NCI-H2171 treated with DMSO at 0.1 percent for 48 hours (cell line): ENCODE measurements around the gene ARID1B.
A peak's percentile ranks its signal among the peaks of the same experiment; 100 is the strongest.

Source experiments
- DNase-seq: peaks from one replicate; lab custom pipeline; 2025; lab: John Stamatoyannopoulos, UW

The ARID1B gene

DNA sequence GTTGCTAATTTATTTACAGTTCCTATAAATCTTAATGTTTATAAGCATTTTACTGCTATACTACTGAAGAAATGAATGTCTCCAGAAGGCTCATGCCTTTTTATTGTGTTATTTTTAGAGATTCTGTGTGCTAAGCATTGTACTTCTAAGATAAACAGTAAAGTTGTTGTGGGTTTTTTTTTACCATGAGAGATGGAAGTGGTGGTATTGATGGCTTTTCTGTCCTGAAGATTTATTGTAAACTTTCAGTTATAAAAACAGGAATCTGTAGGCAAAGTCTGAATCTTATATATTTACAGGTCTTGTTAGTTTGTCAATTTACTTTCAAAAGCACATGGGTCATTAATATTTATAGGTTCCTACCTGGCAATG, 299.3 kb downstream of the ARID1B start:
- DNase-seq: no peak

DNA sequence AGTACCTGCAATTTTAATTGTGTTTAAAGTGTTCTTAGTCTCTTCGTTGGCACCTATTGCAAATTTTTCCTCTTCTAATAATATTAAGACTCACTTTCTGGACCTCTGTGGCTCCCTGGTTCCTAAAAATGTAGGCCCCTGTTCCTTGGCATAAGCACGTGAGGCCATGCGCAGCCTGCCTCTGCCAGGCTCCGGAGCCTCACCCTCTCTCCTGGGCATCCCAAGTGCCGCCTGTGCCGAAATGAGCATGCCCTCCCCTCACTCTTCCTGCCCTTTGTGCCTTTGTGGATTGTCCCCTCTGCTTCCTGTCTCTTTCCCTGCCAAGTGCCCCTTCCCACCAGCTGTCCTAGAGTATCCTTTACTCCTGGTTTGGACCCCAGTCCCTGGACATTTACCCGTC, 300.1 kb downstream of the ARID1B start:
- DNase-seq: no peak

DNA sequence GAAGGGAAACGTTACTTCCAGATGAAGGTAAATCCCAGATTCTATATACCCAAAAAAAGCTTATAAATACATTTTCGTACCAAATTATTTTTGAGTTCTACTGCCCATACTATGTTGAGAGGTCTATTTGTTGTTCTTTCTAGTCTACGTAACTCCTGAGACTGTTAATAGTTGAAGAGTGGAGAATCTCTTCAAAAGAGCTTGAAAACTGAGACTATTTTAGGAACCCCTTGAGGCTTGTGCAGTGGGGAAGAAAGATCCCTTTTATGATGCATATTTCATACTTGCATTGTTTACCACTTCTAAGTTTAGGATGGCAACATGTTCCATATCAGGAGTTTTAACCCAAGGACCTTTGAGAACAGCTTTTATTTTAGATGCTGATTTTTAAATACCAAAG, 301.1 kb downstream of the ARID1B start:
- no peak for DNase-seq

DNA sequence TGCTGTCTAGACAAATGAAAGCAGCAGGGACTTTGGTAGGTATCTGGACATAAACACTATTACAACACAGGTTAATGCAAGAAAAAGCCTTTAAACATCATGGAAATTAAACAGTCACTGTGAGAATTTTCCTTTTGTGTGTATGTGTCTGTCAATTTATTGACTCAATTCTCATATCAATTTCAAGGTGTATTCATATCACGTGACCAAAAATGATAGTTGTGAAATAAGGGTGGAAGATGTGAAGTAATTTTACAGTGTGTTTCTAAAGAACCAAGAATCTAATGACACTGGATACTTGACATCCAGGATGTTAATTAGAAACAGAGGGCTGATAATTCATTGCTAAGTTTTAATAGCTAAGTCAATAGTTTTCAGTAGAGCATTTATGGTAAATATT, 302.1 kb downstream of the ARID1B start:
- no peak for DNase-seq

DNA sequence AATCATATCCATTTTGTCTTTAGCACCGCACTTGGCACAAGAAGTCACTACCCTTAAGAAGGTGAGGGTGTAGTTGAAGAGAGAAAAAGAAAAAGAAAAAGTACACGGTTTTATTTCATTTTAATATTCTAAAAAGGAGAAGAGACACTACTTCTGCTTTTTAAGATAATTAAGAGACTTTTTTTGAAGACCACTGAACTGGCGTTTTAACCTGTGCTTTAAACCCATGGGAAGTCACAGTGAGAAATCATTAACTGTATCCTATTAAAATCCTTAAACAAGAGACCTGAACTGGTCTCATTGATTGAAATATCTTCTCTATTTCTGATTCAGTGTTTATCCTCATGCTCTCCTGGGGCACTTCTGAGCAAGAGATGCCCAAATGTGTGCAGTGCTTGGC, 302.6 kb downstream of the ARID1B start:
- DNase-seq: no peak

DNA sequence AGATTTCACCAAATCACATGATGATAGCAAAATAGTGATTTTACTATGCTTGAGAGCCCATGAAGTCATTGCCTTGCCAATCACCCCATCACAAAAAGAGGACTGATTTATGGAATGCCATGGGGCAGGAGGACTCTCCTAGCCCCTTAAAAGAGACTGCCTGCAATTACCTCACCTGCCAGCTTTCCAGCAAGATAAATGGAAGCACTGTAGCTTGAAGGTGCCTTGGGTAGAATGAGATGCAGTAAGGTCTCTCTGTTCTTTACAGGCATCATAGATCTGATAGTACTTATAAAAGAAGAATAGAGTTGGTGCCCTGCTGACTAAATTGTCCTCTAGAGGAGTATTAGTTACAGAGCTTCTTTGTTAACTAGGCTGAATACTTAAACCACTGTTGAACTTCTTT, 303.8 kb downstream of the ARID1B start:
- DNase-seq: no peak

DNA sequence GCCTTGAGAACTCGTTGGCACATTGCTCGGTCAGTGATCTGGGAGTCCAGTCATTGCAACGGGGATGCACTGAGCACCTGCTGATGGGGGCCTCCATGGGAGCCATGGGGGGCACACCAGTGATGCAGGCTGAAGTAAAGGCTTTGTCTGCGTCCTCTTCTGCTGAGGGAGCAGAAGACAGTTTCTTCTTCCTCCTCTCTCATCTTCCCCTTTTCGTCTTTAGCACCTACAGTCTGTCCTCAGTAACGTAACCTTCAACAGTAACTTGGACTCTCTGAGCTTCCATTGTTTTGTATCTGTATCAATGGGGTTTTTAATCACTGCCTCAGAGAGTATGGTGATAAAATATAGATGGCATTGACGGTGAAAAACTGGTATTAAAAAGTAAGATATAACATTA, 306.2 kb downstream of the ARID1B start:
- DNase-seq: no peak

DNA sequence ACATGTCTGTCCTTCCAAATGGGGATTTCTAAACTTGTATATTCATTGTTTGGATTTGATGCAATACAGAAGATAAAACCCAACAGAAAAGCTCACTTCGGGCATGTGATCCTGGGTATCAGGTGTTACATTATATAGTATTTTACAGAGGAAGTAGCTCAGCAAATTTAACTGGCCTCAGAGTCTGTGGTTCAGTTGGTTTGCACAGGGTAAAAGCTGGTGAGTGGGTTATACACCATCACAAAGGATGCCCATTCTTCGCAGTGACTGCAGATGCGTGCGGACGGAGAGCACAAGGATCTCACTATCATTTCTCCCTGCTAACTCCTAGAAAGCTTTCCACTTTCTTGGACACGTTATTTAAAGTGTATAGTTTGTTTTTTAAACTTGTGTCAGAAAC, 309.5 kb downstream of the ARID1B start:
- no peak for DNase-seq

DNA sequence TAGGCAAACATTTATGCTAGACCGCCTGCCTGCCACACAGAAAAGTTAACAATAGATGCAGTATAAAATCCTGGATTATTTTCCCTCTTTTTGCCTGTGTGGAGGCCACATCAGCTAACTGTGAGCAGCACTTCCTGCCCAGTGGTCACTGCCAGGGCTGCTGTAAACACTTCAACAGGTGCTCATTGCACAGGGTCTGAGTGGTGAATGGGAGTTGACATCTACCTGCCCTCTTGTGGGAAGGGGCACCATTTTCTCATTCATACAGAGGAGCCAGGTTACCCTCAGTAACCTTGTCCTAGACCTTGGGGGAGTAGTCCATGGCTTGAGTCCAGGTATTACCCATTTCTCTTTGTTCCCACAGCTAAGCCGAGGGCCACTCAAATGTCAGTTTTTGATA, 310.8 kb downstream of the ARID1B start:
- DNase-seq: no peak

DNA sequence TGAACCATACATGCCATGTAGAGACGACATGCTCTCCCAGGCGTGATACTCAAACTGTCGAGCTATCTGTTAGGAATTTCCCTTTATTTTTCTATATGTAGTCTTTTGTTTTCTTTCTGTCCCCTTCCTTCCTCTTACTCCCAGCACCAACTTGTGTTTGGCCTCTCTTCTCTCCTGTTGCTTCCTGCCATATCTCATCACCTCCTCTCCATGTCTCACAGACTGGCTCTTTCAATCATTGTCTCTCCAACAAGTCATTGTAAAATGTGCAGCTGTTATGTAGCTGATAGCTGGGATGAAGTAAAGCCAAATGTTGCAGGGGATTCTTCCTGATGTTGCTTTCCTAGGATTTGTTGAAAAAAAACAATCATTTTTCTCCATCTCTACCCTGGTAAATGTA, 311.7 kb downstream of the ARID1B start:
- DNase-seq: no peak

DNA sequence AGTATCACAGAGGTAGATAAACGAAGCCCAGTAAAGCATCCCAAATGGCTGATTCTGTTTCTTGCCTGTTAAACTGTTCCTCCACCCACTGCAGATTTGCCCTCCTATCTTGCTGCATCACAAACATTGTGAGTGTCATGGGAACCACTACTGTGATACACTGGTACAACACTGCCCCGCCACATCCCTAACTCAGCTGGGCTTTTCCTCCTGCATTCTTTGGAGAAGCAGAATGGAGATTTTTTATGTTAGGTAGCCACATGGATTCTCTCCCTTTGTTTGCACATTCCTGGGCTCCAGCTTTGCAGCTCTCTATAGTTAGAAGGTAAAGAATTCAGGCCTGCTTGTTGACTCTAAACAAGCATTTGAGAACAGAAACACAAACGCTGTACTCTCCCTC, 312.1 kb downstream of the ARID1B start:
- DNase-seq: no peak

DNA sequence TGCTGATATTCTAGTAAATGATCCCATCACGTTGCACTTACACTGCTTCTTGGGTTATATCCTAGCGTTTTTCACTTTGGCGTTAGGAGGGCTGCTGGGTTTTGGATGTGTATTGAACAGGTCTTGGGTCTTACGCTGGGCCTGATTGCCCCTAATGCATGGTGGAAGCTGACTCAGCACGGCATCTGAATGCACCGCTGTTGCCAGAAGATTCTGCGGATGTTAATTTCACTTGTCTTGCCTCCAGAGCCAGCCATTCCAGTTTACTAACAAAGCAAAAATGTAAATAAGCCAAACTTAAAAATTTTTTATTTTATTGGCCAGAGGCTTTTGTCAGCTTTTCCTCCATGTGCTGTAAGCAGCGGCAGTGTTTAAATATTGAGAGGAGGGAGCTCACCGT, 312.7 kb downstream of the ARID1B start:
- DNase-seq: no peak

DNA sequence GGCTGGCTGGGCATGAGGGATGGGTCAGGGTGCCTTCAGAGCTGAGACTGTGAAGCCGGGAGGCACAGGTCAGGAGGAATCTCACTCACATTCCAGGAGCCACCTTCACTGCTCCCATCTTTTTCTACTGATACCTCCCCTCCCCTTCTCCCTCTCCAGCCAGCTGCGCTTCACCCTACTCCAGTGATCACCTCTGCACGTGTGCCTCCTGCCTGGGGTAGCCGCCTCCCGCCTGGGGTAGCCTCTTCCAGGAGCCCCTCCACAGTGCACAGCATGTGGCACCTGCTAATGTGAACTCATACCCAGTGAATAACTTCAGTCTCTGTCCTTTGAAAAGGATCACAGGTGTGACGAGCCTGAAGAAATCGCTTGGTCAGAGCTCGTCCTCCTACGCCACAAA, 313.6 kb downstream of the ARID1B start:
- DNase-seq: no peak

DNA sequence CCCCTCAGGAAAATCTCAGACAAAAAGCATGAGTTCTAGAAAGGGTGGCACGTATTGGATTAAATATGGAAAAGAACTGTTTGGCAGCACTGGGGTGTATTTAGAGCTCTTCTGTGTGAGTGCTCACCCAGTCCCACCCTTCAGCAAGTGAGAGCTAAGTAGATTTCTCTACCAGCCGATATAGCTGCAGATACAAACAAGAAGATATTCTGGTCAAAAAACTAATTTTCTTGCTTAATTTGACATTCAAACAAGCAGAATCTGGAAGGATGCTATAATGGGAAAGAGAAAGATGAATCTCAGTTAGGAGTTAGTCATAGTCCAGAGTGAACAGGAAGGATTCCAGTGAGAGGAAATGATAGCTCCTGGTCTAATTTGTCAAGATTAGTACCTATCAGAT, 314.1 kb downstream of the ARID1B start:
- DNase-seq: no peak

DNA sequence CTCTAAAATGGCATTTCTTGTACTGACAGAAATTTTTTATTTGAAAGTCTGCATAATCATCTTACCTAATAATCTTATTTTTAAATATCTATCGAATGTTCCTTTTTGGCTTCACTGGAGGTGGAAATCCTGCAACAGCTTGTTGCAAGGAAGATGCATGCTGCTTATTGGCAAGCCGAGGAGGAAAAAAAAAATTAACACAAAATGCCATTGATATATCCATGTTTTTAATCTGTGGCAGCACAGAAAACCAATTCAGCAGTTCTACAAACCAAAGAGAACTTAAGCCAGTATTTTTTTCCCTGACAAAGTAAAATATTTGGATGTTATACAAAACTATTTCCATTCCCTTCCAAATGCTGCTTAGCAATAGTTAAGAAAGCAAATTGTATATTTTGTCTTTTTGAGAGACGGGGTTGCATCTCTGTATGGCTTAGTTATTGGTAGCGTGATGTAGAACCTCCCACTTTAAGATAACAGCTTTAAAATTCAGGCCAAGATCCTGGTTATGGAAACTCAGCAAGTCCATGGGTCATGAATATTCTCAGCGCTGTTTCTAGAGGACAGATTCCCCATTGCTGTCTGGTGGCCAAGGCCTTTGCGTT, 314.8 kb downstream of the ARID1B start:
- DNase-seq: no peak

DNA sequence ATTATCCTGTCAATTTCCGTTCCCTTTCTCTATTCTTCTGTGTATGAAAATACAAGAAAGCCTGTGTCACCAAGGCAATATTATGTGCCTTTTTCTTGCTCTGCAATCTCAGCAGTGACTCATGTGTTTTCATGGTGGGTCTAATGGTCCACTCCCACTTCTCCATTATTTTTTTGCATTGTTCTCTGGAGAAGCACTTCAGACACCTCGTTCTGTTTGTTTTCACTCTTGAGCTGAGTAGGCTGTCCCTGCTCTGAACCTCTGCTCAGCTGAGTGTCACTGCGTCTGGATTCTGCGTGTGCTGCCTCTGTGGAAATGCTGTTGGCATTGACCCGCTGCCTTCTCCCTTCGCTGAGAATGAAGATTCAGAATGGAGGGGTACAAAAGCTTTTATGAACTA, 315.6 kb downstream of the ARID1B start:
- no peak for DNase-seq

DNA sequence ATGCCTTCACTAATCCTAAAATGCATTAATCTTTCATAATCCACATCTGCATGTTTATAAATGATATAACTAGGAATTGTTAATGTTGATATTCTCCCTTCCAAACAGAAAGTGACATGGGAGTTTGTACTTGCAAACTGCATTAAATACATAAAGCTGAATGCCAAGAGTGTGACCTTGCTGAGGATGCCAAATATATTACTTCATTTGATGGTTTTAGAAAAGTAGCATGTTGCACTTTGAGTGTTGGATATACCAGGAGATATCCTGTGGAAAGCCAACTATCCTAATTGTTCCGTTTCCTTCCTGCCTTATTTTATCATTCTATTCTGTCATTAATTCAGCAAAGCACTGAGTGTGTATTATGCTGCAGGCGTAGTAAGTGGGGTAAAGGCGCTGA, 316.4 kb downstream of the ARID1B start:
- DNase-seq: no peak

DNA sequence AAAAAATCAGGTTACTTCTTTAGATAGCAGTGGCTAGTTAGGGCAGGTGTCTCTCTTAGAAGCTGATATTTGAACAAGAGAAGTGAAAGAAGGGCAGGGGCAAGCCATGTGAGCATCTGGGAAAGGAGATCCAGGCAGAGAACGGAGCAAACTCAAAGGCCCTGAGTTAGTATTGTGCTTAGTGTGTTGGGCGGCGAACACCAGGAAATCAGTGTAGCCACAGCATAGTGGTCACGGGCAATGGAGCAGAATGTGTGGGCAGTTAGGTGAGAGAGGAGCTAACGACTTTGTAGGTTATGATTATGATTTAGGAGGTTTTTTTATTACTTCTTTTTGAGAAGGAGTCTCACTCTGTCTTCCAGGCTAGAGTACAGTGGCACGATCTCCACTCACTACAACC, 316.9 kb downstream of the ARID1B start:
- no peak for DNase-seq

DNA sequence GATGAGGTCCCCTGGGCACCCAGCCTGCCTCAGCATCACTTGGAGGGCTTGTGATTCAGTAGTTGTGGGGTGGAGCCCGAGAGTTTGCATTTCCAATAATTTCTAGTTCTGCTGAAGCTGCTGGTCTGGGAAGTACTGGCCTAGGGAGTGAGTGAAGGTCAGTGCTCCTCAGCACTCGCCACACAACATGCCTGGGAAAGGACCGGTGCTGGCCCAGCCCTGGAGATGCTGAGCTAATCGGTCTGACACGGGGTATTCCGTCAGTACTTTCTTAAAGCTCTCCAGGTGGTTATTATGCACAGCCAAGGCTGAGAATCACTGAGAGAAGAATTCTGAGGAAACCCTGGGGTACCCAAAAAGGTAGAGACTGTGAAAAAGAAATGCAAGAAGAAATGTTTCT, 317.9 kb downstream of the ARID1B start:
- DNase-seq: no peak

DNA sequence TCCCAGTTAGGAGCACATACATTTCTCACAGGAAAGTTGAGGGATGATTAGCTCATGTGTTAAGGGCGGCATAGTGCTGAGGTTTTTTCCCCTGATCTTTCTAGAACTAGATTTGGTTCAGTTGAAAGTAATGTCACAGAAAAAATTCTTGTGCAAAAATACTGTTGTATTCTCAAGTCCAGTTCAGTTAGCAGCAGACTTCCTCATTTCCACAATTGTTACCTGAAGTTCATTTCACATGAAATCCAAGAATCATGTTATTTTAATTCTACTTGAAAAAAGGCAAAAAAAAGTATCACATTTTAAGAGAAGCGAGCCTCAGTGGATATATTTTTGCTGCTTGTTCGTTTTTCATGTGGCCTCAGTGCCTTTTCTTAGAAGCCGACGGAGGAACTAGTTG, 318.4 kb downstream of the ARID1B start:
- no peak for DNase-seq

DNA sequence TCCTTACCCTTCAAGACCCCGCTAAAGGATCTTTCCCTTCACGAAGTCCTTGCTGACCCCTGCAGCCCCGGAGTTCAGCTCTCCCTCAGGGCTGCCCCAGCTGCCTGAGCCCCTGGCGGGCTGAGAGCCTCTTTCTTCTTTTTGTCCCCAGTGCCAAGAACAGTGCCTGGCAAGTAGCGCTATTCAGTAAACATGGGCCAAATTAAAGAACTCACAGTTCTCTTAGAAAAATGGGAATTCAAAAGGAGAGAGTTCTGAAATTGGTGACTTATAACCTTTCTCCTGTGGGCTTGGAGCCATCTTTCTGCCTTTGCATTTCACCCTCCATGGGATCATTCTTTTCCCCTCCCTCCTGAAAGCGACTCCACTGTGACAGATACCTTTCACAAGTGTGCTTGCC, 318.9 kb downstream of the ARID1B start:
- DNase-seq: no peak

DNA sequence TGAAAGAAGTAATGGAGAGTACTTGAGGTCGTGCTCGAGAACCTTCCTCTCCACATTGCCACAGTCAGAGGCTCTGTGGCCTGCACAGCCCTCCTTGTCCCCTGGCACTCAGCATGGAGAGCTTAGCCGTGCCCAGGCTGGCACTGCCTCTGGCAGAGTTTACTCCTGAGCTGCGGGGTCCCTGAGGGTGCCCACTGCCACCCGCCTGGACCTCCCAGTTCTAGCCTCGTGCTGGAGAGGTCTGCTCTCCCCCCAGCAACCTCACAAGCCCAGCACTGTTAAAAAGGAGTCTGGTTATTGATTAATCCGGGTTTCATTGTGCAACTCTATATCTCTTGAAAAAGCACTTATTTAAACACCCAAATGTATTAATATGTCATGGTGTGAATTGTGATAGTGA, 319.3 kb downstream of the ARID1B start:
- DNase-seq: no peak

DNA sequence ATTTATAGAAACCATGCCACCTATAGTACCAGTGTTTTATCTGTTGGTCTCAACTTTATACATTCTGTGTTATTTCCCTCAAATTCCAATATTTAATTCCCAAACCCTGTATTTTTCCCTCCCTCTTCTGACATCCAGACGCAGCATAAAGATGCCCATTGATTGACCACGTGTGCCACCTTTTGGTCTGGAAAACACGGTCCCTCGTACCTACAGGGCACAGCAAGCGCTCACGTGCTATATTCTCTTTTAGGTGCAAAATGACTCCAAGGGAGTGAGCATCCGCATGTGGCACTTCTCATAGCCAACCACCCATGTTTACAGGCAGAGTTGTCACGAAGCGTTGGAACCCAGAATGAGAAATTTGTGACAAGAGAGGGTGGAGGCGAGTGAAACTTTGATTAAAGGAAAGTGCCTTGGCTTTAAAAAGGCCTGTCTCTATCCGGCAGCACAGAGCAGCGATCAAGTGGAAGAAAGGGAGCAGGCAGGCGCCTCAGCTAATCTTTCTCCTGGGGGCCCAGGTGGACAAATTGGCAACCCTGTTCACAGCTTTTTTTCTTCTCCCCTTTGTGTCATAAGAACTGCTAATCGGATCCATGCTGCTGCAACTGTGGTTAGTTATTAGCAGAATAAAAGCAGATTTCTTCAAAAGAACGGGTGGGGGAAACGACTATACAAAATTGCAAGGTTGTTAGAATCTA, 320.2 kb downstream of the ARID1B start:
- peak; percentile 14 for DNase-seq

DNA sequence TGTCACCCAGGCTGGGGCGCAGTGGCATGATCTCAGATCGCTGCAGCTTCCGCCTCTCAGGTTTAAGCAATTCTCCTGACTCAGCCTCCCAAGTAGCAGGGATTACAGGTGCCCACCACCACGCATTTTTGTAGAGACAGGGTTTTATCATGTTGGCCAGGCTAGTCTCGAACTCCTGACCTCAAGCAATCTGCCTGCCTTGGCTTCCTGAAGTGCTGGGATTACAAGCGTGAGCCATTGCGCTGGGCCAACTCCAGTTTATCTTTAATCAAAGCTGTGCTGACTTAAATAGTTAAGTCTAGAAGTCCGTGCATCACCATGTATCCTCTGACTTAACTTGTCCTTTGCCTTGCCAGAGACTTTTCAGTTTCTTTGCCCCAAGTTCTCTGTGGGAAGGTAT, 321.8 kb downstream of the ARID1B start:
- DNase-seq: no peak
